GM12878 (cell line): Measurements from ENCODE around the gene TRPM3.

Experiments
- CREB1 ChIP-seq: IDR thresholded peaks from 2 replicates; pipeline ENCODE4 v1.6.1; 2012; ENCODE audit warnings: low read depth, mild to moderate bottlenecking, inconsistent platforms
- CREM ChIP-seq: IDR thresholded peaks from 2 replicates; pipeline ENCODE4 v1.6.1; 2014; ENCODE audit warnings: antibody characterized with exemption, low read depth
- POLR2A ChIP-seq: IDR thresholded peaks from 2 replicates; pipeline ENCODE4 v1.6.1; 2011; ENCODE audit warnings: low read depth, mild to moderate bottlenecking, low read length
- USF1 ChIP-seq: IDR thresholded peaks from 2 replicates; pipeline ENCODE4 v1.6.1; 2011; ENCODE audit warnings: borderline replicate concordance, low read depth, mild to moderate bottlenecking, moderate library complexity, mixed read lengths, low read length; ENCODE audit not compliant: insufficient read depth; ENCODE audit errors: extremely low read length
- YY1 ChIP-seq: IDR thresholded peaks from 2 replicates; pipeline ENCODE4 v1.6.1; 2011; ENCODE audit warnings: low read depth, mild to moderate bottlenecking, low read length
- TF ChIP-seq, protein P1 (sequence below), 3 experiments: IDR thresholded peaks in 2 of 3; conservative IDR thresholded peaks in 1 of 3; 2 replicates each; pipeline ENCODE4 v1.5.1; 2011; ENCODE audit warnings: low read depth in 3 of 3, low read length in 3 of 3, mild to moderate bottlenecking in 3 of 3, control low read depth in 2 of 3, moderate library complexity in 2 of 3, inconsistent platforms in 1 of 3, mixed read lengths in 1 of 3; ENCODE audit not compliant: control insufficient read depth in 2 of 3, insufficient read depth in 1 of 3; ENCODE audit errors: extremely low read depth in 1 of 3

DNA sequence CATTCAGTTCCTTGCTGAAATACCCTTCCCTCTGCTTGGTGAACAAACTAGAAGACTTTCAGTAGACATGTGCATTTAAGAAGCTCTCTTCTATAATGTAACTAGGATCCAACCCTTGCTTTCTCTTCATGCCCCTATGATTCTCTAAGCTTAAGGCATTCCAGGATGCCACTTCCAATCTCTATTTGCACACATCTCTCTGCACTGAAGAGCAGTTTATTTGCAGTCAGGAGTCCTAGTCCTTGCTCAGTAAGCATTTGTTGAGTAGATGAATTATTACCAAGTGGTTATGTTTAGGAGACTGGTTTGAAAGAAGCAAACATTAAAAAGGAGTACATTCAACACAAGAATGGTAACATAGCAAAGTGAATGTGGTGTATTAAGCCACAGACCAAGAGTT is 432.7 kb downstream of the TRPM3 start:
- TF ChIP-seq CREM (no peak), USF1 (no peak), CREB1 (no peak), POLR2A (no peak), YY1 (no peak)
- TF ChIP-seq, protein P1, sequence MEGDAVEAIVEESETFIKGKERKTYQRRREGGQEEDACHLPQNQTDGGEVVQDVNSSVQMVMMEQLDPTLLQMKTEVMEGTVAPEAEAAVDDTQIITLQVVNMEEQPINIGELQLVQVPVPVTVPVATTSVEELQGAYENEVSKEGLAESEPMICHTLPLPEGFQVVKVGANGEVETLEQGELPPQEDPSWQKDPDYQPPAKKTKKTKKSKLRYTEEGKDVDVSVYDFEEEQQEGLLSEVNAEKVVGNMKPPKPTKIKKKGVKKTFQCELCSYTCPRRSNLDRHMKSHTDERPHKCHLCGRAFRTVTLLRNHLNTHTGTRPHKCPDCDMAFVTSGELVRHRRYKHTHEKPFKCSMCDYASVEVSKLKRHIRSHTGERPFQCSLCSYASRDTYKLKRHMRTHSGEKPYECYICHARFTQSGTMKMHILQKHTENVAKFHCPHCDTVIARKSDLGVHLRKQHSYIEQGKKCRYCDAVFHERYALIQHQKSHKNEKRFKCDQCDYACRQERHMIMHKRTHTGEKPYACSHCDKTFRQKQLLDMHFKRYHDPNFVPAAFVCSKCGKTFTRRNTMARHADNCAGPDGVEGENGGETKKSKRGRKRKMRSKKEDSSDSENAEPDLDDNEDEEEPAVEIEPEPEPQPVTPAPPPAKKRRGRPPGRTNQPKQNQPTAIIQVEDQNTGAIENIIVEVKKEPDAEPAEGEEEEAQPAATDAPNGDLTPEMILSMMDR (IDR thresholded peaks at IDR 0.05 in 2 of 3, conservative IDR thresholded peaks at IDR 0.05 in 1 of 3; ENCODE audit: control insufficient read depth in 2 of 3, extremely low read depth in 1 of 3, insufficient read depth in 1 of 3, low read depth in 3 of 3, low read length in 3 of 3): no peak
